ENCODE results near the gene S1PR3. TPM values are rescaled to one million over a fixed set of nuclear protein-coding genes. Genes with fewer than 3 reads are reported as not detected.

Gene S1PR3
- polyA plus RNA-seq, 2 of the 4 experiments (the other 2 are of a cell fraction), result 26.4 to 33.7 TPM

- WGBS (ENCODE audit: missing lambda C conversion rate), result 89% methylated on average over 13 of the region's 14 CpGs
- no peak for ATAC-seq
- H3K4me2 ChIP-seq, result no peak overlapping the region
- no peak for DNase-seq (ENCODE audit: low read depth in 1 of 2, low spot score in 1 of 2)
- H3K27ac ChIP-seq, result no peak overlapping the region
- no peak for FAIRE-seq
- no peaks in the 10 kb centered on the region for H3K9me3 ChIP-seq
- no peak for TF ChIP-seq ELK1 (IDR thresholded peaks at IDR 0.05; ENCODE audit: low read depth, low read length)
- TF ChIP-seq RAD21 (conservative IDR thresholded peaks at IDR 0.05 in 1 of 2, IDR thresholded peaks at IDR 0.05 in 1 of 2), result no peak
- no peak for TF ChIP-seq BHLHE40 (IDR thresholded peaks at IDR 0.05; ENCODE audit: low read depth, low read length)
- no peak for TF ChIP-seq KDM1A (IDR thresholded peaks at IDR 0.05; ENCODE audit: low read depth)
- no peak for TF ChIP-seq EHF (CRISPR knock-in tag; IDR thresholded peaks at IDR 0.05)
- no peak for TF ChIP-seq SREBF2 (IDR thresholded peaks at IDR 0.05)
- TF ChIP-seq PHF8 (IDR thresholded peaks at IDR 0.05; ENCODE audit: borderline replicate concordance, low read depth), result no peak
- TF ChIP-seq CHD2 (IDR thresholded peaks at IDR 0.05; ENCODE audit: low read length, partially characterized antibody), result no peak
- TF ChIP-seq ZNF302 (CRISPR knock-in tag; IDR thresholded peaks at IDR 0.05), result no peak
- TF ChIP-seq TP53 (CRISPR knock-in tag; IDR thresholded peaks at IDR 0.05), result no peak
- TF ChIP-seq MAX (IDR thresholded peaks at IDR 0.05), result no peak
- peaks cover 51% of the 10 kb centered on the region for H3K4me1 ChIP-seq
- POLR2A ChIA-PET, result no interaction called here
- CTCF ChIA-PET, result interaction anchor here (0.8 to 1.6 kb wide), 5 partner anchors 15 to 403 kb away, joined by 3 to 5 read pairs (median 3); no protein-coding TSS in a partner anchor
- no peak overlapping the region for H3K4me3 ChIP-seq
These were observed 5.0 kb downstream of the S1PR3 start for GRCh38 chr9:88996046-88996920.

GRCh38 chr9:88996921-88997235 is 5.6 kb downstream of the S1PR3 start:
- TF ChIP-seq SMC3 (IDR thresholded peaks at IDR 0.05) (no peak), POLR2A (IDR thresholded peaks at IDR 0.05; ENCODE audit: low read length) (no peak), EHMT2 (IDR thresholded peaks at IDR 0.05; ENCODE audit: low read depth) (no peak), FOXS1 (CRISPR knock-in tag; IDR thresholded peaks at IDR 0.05) (no peak), KDM5A (IDR thresholded peaks at IDR 0.05) (no peak), HOXB5 (CRISPR knock-in tag; IDR thresholded peaks at IDR 0.05) (no peak), CBX2 (IDR thresholded peaks at IDR 0.05; ENCODE audit: borderline replicate concordance, low read depth) (no peak), FOSL2 (IDR thresholded peaks at IDR 0.05) (no peak), FOSL2 (CRISPR knock-in tag; IDR thresholded peaks at IDR 0.05) (no peak), MAZ (IDR thresholded peaks at IDR 0.05; ENCODE audit: borderline replicate concordance, low read depth, low read length) (no peak), CHD4 (IDR thresholded peaks at IDR 0.05; ENCODE audit: borderline replicate concordance) (no peak), TFCP2L1 (CRISPR knock-in tag; IDR thresholded peaks at IDR 0.05) (no peak), ZFP36 (IDR thresholded peaks at IDR 0.05; ENCODE audit: borderline replicate concordance, partially characterized antibody) (no peak), JUN (IDR thresholded peaks at IDR 0.05) (no peak), CBX8 (IDR thresholded peaks at IDR 0.05) (no peak)
- TF ChIP-seq, protein P1, sequence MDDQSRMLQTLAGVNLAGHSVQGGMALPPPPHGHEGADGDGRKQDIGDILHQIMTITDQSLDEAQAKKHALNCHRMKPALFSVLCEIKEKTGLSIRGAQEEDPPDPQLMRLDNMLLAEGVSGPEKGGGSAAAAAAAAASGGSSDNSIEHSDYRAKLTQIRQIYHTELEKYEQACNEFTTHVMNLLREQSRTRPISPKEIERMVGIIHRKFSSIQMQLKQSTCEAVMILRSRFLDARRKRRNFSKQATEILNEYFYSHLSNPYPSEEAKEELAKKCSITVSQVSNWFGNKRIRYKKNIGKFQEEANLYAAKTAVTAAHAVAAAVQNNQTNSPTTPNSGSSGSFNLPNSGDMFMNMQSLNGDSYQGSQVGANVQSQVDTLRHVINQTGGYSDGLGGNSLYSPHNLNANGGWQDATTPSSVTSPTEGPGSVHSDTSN (IDR thresholded peaks at IDR 0.05), result no peak
- no peaks in the 10 kb centered on the region for H3K9me3 ChIP-seq
- POLR2A ChIA-PET, result no interaction called here
- no peak overlapping the region for H3K4me2 ChIP-seq
- H3K4me1 ChIP-seq, result peaks cover 51% of the 10 kb centered on the region
- ATAC-seq (no peak), FAIRE-seq (no peak), DNase-seq (ENCODE audit: low read depth in 1 of 2, low spot score in 1 of 2) (no peak)
- no peak overlapping the region for H3K4me3 ChIP-seq
- H3K27ac ChIP-seq, result no peak overlapping the region
- CTCF ChIA-PET, result interaction anchor here (0.8 to 1.5 kb wide), 3 partner anchors 15 to 403 kb away, joined by 3 to 4 read pairs (median 3); no protein-coding TSS in a partner anchor
- 96% methylated on average over 4 of the region's 4 CpGs for WGBS (ENCODE audit: missing lambda C conversion rate)

Measured in A549 (cell line).